ENCODE data around the gene TCF4.

TCF4 gene

DNA sequence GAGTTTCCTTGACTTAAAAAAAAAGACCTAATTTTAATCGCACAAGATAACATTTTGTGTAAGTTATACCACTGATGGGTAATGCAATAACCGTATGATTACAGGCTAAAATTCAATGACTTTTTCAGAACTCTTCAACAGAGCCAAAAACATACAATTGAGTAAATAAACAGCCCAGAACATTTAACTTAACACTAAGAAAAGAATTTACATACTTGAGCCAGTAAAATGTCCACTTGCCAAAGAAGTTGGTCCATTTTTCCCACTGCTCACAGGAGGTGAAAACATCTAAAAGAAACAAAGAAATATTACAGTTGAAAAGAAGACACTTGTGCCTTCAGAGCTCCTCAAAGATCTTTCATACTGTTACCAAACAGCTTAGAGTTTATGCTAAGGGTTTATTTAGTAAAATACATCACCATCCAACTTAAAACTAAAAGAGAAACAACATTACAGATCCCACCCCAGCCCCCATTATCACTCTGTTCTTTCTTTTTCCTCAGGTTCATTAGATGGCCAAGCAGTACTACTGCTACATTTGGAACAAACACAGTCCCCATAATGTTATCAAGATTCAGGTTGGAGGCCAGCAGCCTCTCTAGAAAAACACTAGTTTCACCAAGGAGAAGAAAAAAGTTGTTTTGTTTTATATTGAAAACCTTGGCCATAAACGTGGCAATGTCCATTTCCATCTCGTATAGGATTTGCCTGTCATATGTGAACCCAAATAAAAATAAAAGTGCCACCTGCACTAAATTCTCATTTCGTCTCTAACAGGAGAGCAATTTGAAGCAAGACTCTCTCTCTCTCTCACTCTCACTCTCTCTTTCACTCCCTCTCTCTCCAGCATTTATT, 2.7 kb downstream of the TCF4 start:
- peak; percentile 3 for DNase-seq

DNA sequence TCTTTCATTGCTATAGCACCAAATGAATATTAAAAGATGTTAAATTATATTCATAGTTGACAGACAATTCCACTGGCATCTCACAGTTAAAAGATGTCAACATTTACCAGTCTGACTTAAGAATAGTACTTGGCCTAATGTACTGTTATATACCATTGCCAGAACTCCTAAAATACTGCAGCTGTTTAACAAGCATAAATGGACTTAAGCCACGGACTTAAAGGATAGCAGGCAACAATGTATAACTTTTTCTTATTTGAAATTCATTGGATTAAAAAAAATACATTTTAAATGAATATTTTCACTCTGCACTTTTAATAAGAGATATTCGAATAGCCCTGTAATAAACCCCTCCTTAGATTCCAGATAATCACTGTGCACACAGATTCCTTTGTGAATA, 3.8 kb downstream of the TCF4 start:
- no peak for DNase-seq

DNA sequence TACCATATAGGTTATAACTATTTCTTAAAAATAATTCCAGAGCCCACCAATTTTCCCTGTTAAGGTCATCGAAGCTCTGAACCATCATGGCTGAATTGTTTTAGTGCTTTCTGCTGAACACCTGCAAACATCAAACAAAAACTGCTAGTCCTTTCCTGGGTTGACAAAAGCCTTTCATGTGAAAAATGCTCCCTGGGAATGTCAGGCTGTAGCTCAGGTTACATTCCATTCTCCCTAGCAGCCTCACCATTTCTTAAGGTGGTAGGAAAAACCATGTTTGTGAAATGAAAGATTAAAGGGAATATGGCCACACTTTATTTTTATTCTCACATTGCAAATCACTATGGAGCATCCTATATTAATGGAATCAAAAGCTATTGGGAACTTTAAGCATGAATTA, 5.7 kb downstream of the TCF4 start:
- no peak for DNase-seq

DNA sequence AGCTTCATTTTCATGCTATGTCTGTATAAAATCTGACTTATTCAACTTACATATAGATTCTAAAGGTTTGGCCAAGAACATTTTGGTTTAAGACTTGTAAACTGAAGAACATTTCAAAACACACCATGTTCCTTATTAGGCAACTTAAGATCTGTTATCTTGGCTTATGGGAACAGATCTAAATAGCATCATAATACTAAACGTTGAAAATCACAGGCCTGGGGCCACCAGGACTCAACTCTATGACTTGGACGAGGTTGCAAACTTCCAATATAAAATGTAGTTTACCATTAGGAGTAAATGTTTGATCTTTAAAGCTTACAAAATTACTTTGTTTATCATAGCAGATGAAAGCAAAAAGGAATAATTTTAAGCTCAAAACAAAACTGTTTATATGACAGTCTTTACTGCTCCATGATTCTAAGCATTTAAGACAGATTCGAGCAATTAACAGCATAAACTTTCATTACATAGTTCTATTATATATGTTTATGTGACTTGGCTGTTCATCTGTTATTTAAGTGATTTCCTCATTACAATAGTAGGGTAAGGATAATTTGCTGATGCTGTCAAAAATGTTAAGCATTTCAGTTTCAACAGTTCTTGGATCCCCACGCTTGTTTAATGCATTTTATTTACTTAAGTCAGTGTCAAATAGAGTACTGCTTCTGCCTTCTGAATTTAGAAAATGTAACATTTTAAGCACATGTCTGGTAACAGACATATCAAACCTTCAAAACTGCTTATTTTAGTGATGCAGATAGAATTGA, 8.3 kb downstream of the TCF4 start:
- no peak for DNase-seq

DNA sequence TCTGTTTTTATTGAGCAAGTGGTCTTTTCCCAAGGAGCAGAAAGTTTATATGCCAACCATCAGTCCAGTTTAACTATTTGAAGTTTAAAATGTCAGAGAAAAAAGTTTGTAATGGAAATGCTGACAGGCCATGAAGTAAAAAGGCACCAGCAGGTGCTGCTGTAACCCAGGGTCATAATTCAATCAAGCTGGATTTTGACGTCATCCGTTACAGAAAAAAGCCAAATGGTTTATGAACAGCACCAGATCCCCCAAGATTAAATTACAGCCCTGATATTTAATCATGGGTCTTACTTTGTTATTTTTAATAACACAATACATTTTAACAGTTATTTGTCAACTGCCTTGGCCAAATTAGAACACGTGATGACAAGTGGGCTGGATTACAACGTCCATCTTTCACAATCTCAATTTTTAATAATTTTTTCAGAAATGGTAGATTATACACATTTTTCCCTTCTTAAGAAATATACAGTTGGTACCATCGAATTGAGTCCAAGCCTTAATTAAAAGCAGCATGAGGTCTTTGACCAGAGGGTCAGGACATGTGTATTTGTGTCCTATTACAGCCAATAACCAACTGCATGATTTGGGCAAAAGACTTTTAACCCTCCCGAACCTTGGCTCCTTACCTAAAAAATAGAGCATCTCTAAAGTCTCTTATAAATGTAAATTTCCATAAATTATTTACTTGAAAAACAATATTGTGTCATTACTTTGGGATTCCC, 10.0 kb downstream of the TCF4 start:
- peak; percentile 4 for DNase-seq

DNA sequence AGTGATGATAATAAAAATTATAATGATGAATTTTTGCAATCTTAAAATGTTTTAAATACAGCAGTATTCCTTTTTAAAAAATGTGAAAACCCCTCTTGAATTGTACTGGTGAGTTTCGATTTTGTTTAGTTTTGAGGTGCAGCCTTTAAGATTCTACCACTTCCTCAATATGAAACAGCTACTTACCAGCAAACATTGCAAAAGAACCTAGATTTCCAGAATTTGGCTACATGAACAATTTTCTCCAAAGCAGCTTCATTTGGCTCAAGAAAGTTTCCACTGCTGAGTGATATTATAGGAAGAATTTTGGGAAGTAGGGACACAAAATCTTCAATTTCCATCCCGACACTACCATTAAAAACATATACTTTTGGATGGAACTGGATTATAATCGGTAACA, 12.0 kb downstream of the TCF4 start:
- DNase-seq, result peak; percentile 73

DNA sequence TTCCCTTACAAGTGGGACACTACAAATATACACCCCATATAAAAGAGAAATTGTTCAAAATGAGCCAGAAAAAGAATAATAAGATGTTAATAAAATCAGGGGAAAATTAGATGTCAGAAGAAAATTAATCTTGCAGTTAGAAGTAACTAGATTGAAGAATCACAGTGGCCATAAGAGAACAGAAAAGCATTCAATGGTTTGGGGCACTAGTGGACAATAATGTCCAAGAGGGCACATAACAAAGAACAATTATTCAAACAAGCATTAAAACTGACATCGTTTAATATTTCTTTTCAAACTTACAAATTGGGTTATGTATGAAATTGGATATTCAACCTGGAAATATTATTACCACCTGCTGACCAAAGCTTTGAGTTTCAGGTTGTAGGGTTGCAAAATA, 12.9 kb downstream of the TCF4 start:
- no peak for DNase-seq

DNA sequence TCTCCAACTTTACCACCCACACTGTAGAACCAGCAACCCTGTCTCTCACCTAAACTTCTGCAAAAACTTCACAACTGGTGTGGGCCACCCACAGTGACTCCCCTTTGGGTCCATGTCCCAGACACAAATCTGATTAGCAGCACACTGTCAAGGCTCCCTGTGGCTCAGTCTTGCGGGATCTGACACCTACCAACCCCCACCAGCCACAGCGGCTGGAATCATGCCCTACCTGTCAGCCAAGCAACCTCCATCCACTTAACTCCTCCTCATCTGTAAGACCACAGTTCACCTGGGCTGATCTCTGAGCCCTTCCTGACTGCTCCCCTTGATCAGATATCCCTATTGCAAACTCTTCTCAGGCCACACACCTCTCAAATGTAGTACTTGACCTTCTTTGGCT, 14.6 kb downstream of the TCF4 start:
- no peak for DNase-seq

DNA sequence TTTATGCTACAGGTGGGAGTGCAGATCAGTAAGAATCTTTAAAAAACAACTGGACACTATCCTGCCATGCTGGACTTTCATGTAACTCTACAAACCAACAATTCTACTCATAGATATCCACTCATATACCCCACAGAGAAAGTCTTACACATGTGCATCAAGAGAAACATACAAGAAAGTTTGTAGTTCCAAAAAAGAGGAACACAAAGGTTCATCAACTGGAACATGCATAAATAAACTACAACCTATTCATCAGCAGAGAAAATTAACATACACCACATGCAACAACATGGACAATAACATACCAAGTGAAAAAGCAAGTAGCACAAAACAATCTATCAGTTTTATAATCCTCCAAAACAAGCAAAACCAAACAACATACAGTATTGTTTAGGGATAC, 17.0 kb downstream of the TCF4 start:
- DNase-seq, result no peak

DNA sequence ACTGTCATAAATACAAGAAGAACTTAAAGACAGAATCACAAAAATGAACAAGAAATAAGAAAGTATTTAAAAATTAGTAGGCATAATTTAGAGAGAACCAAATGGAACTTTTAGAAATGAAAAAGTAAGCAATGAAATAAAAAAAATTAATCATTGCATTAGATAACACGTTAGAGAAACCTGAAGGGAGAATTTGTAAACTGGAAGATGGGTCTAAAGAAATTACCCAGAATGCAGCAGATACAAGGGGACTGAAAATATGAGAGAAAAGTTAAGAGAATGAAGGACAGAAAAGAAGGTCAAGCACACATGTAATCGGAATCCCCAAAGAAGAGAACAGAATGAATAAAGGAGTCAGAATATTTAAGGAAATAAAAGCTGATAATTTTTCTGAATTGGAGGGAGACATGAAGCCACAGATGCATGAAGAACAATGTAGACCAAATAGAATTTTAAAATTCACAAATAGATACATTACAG, 21.5 kb downstream of the TCF4 start:
- no peak for DNase-seq

DNA sequence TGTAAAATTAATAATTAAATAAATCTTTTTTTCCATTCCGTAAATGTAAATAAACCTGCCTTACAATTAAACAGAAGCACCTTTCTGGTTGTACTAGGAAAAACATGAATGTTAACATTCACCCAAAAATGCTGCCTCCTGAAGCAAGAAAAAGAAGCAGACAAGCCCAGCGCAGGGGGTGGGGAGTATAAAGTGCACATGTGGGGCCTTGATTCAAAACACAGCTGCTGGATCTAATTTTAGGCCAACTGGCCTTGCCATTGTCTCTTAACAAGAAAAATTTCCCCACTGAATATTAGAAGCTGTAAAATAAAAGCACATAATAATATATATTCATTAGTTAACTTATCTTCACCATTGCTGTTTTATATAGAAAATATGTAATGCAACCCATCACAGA, 28.3 kb downstream of the TCF4 start:
- DNase-seq, result no peak

DNA sequence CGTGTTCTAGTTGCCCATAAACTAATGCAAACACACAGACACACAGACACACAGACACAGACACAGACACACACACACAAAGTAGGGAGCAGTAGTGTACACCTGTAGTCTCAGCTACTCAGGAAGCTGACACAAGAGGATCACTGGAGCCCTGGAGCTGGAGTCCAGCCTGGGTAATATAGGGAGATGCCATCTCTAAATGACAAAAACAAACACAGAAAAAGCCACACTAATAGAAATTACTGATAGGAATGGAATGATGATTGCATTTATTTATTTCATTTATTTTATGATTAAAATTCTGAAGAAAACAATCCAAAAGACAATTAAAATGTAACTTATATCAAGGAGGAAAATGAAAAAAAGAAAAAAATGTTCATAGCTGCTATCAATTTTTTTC, 30.8 kb downstream of the TCF4 start:
- no peak for DNase-seq

DNA sequence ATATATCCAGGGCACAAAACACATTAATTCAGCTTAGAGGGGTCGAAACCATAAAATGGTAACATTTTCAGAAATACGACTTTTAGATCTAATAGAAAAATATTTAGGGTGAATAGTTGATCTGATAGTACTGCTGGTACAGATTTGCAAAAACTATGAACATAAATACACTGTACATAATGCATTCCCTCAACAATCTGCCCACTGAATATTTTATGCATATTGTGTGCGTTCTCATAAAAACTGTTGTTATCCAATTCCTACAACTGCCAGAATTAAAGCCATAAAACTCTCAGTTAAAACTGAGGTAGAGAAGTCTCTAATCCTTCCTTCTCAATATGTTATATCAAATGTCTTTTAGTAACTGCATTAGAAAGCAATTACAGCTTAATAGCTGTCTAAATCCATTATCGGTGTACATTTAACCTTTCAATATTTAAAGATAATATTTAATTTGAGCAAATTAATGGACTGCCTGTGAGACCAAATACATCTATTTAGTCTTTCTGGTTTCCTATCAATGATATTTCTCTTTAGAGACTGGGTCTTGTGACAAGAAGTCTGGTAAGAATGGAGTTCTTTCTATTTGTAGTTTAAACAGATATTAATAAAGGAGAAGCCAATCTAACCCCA, 32.5 kb downstream of the TCF4 start:
- DNase-seq, result no peak

DNA sequence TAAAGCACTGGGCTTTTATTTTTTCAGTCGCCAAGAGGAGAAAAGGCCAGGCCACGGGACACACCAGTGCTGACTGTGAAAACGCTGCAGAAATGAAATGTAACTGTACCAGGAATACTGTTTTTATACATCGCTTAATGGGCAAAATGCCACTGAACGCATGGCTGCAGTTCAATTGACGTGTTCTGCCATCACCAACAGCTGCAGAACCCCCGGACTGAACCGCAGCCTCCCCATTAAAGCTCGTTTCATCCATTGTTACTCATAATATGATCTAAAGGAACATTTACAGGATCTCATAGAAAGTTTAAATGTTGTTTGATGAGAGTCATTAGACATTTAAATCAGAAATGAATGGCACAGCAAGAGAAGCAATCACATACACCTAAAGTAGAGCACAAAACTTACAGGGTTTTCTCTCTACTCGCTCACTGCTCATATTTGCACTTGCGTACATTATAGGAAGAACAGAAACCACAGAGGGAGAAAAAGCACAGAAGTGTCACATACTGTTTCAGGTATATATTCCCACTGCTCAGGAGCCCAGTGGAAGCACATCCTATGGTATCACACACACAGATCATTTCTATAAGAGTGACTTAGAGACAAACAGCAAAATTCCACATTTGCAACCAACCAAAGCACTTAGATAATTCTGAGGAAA, 35.3 kb downstream of the TCF4 start:
- DNase-seq, result no peak

DNA sequence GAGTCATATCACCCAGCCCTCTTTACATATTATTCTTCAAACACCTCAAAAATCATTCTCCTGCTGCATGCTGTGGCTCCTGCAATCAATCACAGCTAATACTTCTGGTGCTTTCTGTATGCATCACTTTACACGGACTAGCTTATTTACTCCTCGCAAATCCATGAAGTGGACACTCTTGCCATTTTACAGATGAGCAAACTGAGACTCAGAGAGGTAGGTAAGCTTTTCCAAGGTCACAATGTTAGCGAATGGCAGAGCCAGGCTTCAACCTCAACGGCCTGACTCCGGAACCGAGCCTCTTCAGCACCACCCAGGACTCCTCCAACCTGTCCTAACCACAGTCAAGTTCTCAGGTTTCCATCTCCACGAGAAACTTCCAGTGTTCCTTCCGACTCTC, 36.8 kb downstream of the TCF4 start:
- DNase-seq, result no peak

DNA sequence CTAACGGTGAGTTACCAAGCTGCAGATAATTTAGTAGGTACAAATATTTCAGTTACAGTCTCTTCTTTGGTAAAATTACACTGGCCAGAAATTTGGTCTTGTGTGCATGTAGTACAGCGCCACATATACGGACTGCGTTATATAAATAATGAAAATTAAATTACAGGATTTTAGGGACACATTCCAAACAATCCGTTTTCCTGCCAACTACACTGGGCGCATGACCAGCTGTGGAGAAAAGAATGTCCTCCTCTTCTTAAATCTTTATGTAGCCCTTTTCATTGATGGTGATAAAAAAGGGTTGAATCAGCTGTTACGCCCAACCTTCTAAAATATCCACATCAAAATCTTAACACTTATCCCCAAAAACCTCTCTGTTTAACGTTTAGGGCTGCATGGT, 37.5 kb downstream of the TCF4 start:
- no peak for DNase-seq

DNA sequence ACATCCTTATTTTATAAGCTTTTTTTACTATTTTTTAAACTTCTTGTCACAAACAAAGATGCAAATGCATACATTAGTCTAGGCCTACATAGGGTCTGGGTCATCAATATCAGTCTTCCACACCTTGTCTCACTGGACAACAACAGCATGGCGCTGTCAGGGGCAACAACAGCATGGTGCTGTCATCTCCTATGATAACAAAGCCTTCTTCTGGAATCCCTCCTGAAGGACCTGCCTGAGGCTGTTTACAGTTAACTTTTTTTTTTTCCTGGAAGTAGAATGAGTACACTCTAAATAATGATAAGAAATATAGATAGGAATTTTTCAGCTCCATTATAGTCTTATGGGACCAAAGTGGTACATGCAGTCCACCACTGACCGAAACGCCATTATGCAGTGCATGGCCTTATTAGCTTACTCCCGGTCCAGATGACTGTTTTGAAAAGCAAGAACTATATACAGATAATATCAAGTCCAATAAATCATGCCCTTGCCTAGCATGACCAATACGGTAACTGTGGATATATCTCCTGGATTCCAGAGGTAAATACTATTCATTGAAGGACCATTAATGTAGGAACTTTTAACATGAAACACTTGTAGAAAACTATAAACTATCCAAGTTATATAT, 38.4 kb downstream of the TCF4 start:
- DNase-seq, result no peak

DNA sequence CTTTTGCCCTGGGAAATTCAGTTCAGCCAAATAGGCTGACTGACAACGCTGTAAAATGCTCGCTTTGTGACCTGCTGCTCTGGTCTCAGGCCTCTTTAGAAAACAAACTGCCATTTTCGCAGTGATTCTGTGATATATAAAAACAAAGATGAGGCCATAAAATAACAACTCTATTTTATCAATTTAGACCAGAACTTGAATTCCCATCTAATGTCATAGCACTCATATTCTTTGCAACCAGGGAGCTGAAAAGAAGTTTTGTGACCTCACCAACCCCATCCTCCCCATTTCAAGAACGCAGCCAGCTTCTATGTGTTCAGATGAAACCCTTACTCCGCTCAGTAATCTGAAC, 40.3 kb downstream of the TCF4 start:
- DNase-seq, result no peak

DNA sequence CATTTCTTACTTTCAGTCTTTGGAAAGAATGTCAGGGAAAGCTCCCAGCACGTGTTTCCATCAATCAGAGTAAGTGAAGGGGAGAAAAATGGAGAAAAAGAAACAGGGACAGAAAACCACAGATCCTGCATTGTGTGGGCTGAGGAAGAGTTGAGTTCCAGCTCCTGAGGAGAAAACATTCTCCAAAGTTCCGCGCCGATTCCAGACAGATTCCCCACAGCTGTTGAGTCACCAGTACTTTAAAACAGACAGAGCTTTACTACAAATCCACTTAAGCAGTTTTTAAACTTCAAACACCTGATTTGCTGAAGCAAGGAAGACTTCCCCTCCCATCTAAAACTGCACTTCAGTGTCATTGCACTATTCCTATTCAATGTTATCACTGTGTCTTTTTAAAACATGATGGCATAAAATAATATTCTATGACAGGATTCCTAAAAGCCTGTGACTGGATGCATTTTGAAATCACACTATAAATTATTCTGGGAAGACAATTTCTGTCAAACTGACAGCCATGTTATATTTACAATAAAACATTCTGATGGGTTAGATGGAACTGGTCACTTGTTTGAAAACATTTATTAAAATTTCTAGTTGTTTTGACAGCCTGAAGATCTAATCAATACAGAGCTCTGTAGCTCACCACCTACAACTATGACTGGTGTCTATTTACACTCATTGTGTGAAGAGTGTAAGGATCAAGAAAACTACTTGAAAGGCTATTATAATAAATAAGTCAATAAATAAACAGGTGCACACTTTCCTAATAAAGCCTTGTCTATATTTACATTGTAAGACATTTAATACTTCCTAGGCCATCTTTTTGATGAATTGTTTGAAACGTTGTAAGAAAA, 40.9 kb downstream of the TCF4 start:
- no peak for DNase-seq

DNA sequence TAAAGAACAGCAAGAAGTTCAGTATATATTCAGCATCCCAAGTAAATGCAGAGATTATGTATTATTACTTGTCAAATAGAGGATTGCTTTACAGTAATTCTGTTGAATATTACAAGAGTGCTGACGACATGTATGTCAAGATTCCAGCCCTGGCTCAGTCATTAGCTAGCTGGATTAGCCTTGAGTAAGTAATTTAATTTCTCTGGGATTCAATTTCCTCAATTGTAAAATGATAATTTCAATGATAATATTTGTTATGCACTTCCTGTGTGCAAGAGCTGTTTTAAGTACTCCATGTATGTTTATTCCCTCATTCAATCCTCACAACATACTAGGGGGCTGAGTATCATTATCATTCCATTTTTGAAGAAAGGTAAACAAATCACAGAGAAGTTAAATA, 44.0 kb downstream of the TCF4 start:
- no peak for DNase-seq

DNA sequence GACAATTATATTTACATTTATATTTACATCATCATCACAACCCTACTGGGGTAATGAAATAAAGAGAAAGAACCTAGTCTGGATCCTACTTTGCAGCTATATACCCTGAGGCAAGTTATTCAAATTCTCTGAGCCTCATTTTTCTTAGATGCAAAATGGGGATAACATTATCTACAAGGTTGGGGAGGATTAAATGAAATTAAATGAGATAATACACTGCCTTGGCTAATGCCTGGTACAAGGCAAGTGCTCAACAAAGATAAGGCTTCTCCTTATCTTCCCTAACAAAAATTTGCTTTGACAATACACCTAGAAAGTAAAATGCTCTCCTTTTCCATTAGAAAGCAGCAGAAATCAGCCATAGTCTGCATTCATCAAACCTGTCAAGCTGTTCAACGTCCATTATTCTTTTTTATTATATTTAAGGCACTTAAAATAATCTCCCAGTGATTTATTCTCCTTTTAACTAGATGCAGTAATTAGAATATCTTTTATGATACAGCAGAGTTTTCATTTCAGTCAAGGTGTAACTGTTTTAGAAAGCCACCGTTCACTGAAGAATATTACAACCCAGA, 44.8 kb downstream of the TCF4 start:
- no peak for DNase-seq
